Measurements from ENCODE around the gene FITM2.
"Not testable (repeated sequence)": the region's sequence is repeated elsewhere in the genome, so short reads cannot be mapped to it uniquely, and the experiment has no call there.

The FITM2 gene

GRCh38 chr20:44331201-44331600 lies 20.2 kb upstream of the FITM2 start:
- no peak for DNase-seq (ENCODE audit: low spot score)

- no peak for DNase-seq (ENCODE audit: low spot score)
Measured at GRCh38 chr20:44328428-44328827, 17.4 kb upstream of the FITM2 start.

GRCh38 chr20:44327748-44328147 lies 16.7 kb upstream of the FITM2 start:
- DNase-seq (ENCODE audit: low spot score), result not testable (repeated sequence)

DNA sequence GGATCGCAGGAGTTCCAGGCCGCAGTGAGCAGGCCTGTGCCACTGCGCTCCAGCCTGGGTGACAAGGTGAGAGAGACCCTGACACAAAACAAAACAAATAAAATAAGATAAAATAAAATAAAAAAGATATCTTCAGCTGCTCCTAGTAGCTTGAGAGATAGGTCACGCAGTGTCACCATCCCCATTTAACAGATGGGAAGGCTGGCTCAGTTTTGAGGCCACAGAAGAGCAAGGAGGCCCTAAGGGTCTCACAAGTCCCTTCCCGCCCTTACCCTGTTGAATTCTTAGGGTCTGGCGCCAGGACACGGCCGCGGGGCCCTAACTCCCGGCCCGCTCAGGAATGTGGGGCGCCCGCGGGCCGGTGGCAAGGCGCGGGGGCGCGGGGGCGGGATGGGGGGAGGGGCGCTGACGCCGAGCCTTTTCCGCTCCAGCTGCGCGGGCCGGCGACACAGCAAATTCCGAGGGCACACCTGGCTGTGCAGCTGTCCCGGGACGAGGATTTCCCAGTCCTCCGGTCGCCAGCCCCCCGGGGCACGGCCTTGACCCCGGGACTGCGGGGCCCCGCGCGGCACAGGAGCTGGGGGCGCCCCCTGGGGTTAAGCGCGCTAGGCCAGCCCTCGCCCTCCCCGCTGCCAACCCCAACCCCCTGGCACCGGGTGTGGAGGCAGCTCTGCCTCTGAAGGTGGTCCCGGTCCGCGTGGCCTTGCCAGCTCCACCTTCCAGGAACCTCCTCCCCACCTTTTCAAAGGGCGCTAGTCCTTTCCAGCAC lies 15.6 kb upstream of the FITM2 start:
- DNase-seq (ENCODE audit: low spot score), result no peak

- no peak for DNase-seq (ENCODE audit: low spot score)
Measured at GRCh38 chr20:44324343-44324742, 13.3 kb upstream of the FITM2 start.

DNA sequence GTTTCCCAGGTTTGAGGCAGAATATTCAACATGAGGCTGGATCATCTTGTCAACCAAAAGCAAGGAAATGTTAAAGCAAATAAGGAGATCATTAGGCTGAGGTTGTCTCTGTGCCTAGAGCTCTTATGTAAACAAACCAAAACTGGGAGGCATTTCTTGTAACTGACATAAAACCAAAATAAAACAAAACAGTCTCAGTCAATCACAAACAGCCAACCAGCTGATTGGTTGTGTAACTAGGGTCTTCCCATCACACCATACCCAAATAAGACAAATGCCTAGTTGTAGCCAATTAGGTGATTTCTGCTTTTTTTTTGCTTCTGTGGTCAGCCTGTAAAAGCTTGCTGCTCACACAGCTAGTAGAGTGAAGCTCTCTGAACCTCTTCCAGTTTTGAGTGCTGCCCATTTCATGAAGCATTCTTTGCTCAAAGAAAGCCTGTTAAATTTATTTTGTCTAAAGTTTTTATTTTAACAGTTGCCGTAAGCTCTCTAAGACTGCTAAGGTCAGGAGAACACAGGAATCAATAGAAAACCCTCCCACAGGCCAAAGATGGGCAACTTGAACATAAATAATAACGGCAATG lies 8.9 kb upstream of the FITM2 start:
- no peak for DNase-seq (ENCODE audit: low spot score)

DNA sequence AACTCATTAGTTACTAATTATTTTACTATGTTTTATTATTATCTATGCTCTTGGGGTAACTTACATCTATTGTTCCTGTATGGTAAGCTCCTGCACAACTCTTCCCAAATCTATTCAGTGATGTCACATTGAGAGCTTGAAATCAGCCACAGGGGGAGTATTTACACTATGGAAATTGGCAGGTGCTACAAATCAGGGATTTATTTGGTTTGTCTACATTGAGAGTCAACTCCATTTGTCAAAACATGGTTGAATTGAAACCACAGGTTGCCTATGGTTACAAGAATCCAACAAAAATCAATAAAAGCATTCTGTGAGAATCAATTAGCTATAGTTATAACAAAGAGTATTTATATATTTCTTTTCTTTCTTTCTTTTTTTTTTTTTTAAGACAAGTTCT lies 3.9 kb upstream of the FITM2 start:
- no peak for DNase-seq (ENCODE audit: low spot score)

GRCh38 chr20:44309763-44310663 lies 989 bp downstream of the FITM2 start:
- DNase-seq (ENCODE audit: low spot score), result peak; percentile 1

- DNase-seq (ENCODE audit: low spot score), result no peak
Measured at GRCh38 chr20:44306927-44307326, 4.1 kb downstream of the FITM2 start.

DNA sequence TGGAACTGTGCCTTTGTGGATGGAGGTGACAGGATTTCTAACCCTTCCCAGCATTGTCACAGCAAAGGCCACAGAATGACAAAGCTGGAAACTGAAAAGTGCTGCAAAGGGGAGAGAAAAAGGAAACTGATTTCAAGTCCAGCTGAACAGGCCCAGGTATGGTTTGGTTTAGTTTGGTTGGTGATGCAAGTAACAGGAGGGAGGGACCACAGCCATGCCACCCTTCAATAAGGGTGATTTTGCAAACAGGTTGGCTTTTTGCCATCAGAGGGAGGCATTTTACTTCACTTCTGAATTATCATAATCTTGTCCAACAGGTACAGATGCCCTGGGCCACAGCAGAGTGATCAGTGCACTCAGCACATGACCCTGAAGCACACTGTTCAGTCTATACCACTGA lies 6.6 kb downstream of the FITM2 start:
- DNase-seq (ENCODE audit: low spot score), result no peak

DNA sequence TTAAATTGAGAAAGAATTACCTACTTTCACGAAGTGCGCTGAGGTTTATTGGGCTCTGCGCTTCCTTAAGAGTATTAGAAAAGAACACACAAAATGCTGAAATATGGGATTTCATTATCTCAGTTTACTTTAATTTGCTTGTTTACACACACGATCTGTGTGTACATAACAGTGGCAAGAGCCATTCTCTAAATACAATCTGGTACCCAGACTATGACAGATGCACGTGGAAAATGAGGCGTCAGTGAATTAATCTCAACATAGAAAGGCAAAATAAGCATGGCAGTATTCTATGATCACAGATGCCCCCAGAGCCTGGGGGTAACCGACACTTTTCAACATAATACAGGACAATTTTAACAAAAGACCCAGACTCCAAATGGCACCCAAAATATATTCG lies 8.3 kb downstream of the FITM2 start:
- no peak for DNase-seq (ENCODE audit: low spot score)

- no peak for DNase-seq (ENCODE audit: low spot score)
Measured at GRCh38 chr20:44302026-44302669, 8.9 kb downstream of the FITM2 start.

- no peak for DNase-seq (ENCODE audit: low spot score)
Measured at GRCh38 chr20:44301285-44301684, 9.7 kb downstream of the FITM2 start.

DNA sequence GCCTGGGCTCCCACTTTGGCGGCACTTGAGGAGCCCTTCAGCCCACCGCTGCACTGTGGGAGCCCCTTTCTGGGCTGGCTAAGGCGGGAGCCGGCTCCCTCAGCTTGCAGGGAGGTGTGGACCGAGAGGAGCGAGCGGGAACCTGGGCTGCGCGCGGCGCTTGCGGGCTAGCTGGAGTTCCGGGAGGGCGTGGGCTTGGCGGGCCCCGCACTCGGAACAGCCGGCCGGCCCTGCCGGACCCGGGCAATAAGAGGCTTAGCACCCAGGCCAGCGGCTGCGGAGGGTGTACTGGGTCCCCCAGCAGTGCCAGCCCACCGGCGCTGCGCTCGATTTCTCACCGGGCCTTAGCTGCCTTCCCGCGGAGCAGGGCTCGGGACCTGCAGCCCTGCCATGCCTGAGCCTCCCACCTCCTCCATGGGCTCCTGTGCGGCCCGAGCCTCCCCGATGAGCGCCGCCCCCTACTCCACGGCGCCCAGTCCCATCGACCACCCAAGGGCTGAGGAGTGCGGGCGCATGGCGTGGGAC lies 11.9 kb downstream of the FITM2 start:
- DNase-seq (ENCODE audit: low spot score), result not testable (repeated sequence)

- DNase-seq (ENCODE audit: low spot score), result no peak
Measured at GRCh38 chr20:44297721-44298120, 13.3 kb downstream of the FITM2 start.

DNA sequence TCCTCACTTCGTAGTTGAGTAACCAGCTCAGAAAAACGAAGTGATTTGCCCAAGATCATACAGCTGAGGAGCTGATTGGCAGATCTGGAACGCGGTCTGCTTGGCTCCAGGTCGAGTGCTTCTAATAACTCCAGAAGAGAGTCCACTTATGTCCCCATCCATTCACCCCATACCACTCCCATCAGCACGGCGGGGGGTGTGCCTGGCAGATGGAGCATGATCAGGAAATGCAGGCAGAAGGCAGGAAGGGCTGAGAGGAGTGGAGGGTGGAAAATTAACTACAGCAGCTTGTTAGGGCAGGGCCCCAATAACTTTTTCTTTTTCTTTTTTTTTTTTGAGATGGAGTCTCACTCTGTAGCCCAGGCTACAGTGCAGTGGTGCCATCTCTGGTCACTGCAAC lies 15.0 kb downstream of the FITM2 start:
- DNase-seq (ENCODE audit: low spot score), result no peak

DNA sequence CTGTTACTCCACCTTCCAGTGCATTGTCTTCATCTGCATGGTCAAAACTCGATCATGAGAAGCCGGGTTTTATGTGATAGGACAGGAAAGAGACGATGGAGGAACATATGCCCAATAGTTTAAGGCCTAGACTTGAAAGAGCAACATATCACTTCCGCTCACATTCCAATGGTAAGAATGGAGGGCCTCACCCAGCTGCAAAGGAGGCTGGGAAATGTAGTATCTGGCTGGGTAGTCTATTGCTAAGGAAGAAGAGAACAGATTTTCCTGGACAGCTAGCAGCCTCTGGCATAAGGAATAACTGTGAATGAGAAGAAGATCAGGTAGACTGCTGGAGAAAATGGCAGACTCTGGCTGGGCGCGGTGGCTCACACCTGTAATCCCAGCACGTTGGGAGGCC lies 19.2 kb downstream of the FITM2 start:
- no peak for DNase-seq (ENCODE audit: low spot score)

- no peak for DNase-seq (ENCODE audit: low spot score)
Measured at GRCh38 chr20:44288252-44288651, 22.8 kb downstream of the FITM2 start.

DNA sequence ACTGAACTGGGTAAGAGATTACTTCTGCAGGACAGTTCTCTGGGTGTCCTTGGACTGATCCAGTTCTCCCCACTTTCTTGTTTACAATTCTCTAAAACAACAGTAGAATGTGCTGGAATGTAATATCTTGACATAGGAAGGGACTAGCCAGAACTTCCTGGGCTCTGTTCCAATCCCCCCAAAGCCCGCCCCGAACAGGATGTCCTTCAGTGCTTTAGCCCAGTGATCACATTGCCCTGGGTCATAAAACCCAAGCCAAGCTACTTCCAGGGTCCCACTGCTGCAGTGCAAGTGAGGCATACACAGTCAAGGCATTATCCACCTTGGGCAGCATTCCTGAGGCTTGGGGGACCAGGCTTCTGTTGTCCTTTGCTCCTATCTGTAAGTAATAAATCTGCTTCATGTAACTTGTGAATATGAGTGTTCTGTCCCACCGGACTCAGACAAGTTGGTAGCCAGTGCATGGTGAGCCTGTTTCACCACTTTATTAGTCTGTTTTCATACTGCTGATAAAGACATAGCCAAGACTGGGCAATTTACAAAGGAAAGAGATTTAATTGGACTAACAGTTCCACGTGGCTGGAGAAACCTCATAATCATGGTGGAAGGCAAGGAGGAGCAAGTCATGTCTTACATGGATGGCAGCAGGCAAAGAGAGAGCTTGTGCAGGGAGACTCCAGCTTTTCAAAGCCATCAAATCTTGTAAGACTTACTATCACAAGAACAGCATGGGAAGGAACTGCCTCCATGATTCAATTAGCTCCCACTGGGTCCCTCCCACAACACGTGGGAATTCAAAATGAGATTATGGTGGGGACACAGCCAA lies 23.5 kb downstream of the FITM2 start:
- DNase-seq (ENCODE audit: low spot score), result no peak

- no peak for DNase-seq (ENCODE audit: low spot score)
Measured at GRCh38 chr20:44284032-44284431, 27.0 kb downstream of the FITM2 start.

DNA sequence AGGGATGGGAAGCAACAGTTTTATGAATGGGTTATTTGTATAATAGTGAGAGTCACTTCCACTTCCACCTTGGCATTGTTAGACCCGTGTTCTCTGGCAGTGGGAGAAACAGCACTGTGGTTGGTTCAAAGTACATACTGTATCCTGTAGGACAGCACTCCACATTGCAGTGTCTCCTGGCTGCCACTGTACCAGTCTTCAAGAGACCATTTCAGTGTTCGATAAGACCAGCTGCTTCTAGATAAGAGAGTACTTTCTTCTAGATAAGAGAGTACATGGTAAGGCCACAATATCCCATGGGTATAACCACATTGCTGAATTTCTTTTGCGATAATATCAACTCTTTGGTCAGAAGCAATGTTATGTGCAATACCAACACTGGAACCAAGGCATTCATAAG lies 28.8 kb downstream of the FITM2 start:
- no peak for DNase-seq (ENCODE audit: low spot score)

Data from left forelimb (tissue), 1 donor.